Measurements from ENCODE around the gene EPHX1.

EPHX1 gene

DNA sequence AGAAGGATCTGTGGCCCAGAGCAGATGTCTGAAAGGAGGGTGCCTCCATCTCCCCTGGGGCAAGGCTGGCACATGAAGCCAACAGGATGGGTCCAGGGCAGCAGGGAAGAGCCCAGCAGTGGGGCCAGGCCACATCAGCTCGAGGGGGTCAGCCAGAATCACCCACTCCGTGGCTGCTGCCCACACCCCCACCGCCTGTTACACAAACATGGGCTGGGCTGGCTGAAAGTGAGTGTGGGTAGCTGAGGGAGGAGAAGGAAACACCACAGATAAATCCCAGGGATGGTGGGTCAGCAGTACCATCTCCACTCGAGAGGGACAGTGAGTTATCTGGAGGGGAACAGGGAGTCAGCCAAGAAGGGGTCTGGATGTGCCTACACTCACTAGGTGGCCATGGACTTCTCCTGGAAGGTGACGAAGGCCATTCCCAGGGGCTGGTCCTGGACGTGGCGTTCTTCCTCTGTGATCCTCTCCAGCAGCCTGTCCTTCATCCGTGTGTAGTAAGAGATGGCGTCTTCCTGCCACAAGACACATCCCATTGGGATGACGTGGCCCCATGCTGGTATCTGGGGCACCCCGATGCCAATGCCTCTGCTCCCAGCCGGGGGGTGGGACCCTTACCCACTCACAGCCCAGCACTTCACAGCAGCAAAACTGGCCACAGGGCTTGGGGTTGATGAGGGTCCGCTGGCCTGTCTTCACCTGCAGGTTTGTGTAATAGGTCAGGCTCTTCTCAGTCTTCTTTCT lies 52.1 kb downstream of the EPHX1 start:
- TF ChIP-seq, protein P1, sequence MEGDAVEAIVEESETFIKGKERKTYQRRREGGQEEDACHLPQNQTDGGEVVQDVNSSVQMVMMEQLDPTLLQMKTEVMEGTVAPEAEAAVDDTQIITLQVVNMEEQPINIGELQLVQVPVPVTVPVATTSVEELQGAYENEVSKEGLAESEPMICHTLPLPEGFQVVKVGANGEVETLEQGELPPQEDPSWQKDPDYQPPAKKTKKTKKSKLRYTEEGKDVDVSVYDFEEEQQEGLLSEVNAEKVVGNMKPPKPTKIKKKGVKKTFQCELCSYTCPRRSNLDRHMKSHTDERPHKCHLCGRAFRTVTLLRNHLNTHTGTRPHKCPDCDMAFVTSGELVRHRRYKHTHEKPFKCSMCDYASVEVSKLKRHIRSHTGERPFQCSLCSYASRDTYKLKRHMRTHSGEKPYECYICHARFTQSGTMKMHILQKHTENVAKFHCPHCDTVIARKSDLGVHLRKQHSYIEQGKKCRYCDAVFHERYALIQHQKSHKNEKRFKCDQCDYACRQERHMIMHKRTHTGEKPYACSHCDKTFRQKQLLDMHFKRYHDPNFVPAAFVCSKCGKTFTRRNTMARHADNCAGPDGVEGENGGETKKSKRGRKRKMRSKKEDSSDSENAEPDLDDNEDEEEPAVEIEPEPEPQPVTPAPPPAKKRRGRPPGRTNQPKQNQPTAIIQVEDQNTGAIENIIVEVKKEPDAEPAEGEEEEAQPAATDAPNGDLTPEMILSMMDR (IDR thresholded peaks at IDR 0.05; ENCODE audit: low read depth, low read length): no peak
- H3K4me3 ChIP-seq (ENCODE audit: low read depth, low read length): no peak overlapping the region

DNA sequence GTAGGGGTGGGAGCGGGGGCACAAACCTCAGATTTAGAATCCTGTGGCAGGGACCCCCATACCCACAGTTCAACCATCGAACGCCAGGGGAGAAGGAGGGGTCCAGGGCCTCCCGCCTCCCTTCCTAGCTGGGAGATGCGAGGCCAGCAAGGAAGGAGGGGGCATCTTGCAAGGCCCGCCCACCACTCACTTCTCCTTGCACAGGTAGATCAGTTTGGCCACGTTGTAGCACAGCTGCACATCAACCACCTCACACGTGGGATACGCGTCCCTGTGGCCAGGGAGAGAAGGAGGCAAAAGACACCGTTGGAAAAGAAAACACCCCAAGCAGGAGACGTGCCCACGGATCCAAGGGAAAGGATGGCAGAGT lies 52.6 kb downstream of the EPHX1 start:
- TF ChIP-seq, protein P1 (IDR thresholded peaks at IDR 0.05; ENCODE audit: low read depth, low read length): no peak

DNA sequence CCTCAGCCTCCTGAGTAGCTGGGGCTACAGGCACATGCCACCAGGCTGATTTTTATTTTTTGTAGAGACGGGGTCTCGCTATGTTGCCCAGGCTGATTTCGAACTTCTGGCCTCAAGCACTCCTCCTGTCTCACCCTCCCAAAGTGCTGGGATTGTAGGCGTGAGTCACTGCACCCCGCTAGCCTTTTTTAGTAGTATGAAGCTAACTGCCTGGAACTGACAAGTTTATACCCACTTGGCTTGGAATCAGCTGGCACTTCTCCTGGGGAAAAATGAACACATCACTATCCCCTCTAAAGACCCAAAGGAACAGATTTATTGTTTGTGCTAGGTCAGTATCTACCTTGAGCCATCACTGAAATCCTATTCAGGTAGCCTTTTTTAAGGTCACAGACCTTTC lies 53.2 kb downstream of the EPHX1 start:
- no peak overlapping the region for H3K4me3 ChIP-seq (ENCODE audit: low read depth, low read length)
- TF ChIP-seq, protein P1 (IDR thresholded peaks at IDR 0.05; ENCODE audit: low read depth, low read length): no peak

More for the DNA sequence above, 52.6 kb downstream of the EPHX1 start:
- H3K4me3 ChIP-seq (ENCODE audit: low read depth, low read length): no peak overlapping the region

DNA sequence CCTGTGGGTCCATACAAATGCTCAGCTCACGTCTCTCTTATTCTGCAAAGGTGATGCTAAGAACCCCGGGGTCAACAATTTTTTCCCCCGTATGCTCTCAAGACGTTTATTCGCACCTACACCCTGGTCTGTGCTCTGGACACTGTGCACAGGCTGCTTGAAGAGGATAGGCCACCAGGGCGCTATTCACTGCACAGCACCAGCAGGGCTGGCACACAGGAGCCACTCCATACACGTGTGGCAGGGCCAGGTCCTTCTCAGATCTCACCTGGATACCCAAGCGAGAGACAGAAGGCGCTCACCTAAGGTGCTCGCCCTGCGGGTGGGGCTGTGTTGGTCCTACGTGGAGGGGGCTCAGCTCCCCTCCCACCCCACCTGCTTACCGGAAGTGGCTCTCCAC lies 55.6 kb downstream of the EPHX1 start:
- TF ChIP-seq, protein P1 (IDR thresholded peaks at IDR 0.05; ENCODE audit: low read depth, low read length): no peak
- H3K4me3 ChIP-seq (ENCODE audit: low read depth, low read length): no peak overlapping the region

DNA sequence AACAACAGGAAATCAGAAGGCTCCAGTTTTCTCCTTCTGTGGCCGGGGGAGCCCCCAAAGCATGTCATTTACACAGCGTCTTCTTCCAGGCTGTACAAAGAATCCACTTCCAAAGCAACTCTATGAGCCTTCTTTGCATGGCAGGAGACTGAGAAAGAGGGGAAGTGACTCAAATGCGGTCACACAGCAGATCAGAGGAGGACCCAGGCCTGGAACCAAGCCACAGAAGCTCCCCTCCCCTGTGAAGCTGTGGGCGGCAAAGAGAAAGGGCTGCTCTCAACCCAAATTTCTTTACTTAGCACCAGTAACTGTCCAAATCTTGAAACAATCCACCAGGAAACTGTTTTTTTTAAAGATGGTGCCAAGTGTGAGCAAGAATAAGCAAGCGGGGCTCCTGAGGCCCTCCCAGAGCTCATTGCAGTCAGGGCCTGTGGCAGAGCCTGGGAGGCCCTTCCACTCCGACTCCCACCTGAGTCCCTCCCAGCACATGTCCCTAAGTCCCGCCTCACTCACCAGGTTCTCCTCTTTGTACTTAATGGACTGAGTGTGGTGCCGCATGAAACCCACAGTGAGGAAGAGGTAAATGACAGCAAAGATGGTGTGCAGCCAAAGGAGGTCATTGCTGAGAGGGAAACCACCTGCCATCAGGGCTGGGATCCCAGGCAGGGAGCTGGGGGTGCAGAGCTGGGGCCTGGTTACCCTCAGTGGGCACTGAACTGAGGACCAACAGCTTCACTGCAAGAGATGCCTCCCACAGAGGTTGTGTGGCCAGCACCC lies 56.3 kb downstream of the EPHX1 start:
- TF ChIP-seq, protein P1 (IDR thresholded peaks at IDR 0.05; ENCODE audit: low read depth, low read length): no peak
- no peak overlapping the region for H3K4me3 ChIP-seq (ENCODE audit: low read depth, low read length)

DNA sequence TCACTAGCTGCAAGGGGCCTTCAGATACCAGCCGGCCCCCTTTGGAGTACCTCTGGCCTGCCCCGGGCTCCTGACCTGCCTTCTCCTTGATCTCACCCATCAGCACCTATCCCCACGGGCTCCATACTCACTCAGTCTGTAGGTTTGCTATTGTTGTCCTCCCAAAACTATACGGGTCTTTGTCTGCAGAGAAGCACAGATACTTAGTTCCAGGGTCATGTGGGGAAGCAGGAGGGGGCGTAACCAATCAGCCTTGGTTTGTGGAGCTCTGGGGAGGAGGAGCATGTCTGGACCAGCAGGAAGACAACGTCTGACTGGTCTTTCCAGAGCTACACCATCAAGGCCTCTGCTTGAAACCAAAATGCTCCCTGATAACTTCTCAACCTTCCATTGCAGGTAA lies 57.1 kb downstream of the EPHX1 start:
- TF ChIP-seq, protein P1 (IDR thresholded peaks at IDR 0.05; ENCODE audit: low read depth, low read length): no peak
- no peak overlapping the region for H3K4me3 ChIP-seq (ENCODE audit: low read depth, low read length)
